Measurements from ENCODE around the gene GEMIN7. TPM values are rescaled to one million over a fixed set of nuclear protein-coding genes. Genes with fewer than 3 reads are reported as not detected.

The GEMIN7 gene
- total and polyA plus RNA-seq, 8 donors = 3.8 to 26.2 (median 8.1) TPM

DNA sequence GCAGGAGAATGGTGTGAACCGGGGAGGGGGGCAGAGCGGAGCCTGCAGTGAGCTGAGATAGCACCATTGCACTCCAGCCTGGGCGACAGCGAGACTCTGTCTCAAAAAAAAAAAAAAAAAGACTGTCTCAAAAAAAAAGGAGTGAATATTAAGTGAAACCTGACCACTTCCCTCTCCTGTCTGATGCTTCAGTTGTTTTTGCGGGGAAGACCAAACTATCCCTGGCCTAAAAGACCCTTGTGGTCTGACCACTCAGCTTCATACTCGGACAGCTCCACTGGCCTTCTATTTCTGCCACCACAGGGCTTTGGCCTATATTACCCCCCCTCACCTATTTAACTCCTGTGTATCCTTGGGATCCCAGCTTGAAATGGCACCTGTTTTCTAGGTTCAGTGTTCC, 37.9 kb upstream of the GEMIN7 start:
- ATAC-seq = no peak
- no peak overlapping the region for H3K27ac ChIP-seq
- FAIRE-seq = no peak
- H3K27me3 ChIP-seq = no peaks in the 10 kb centered on the region
- no peak for DNase-seq
- TF ChIP-seq, protein P1, sequence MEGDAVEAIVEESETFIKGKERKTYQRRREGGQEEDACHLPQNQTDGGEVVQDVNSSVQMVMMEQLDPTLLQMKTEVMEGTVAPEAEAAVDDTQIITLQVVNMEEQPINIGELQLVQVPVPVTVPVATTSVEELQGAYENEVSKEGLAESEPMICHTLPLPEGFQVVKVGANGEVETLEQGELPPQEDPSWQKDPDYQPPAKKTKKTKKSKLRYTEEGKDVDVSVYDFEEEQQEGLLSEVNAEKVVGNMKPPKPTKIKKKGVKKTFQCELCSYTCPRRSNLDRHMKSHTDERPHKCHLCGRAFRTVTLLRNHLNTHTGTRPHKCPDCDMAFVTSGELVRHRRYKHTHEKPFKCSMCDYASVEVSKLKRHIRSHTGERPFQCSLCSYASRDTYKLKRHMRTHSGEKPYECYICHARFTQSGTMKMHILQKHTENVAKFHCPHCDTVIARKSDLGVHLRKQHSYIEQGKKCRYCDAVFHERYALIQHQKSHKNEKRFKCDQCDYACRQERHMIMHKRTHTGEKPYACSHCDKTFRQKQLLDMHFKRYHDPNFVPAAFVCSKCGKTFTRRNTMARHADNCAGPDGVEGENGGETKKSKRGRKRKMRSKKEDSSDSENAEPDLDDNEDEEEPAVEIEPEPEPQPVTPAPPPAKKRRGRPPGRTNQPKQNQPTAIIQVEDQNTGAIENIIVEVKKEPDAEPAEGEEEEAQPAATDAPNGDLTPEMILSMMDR (IDR thresholded peaks at IDR 0.05) = no peak
- H3K36me3 ChIP-seq = peaks cover 0 to 42% (median 9%) of the 10 kb centered on the region in 3 donors
- H3K4me3 ChIP-seq = no peak overlapping the region
- intact Hi-C loops (cut with DNase I) = no loop called here
- peaks cover 19 to 25% (median 20%) of the 10 kb centered on the region in 3 donors for H3K4me1 ChIP-seq
- H3K9me3 ChIP-seq = no peaks in the 10 kb centered on the region
- WGBS, 2 donors = 92% methylated on average over 6 of the region's 6 CpGs

DNA sequence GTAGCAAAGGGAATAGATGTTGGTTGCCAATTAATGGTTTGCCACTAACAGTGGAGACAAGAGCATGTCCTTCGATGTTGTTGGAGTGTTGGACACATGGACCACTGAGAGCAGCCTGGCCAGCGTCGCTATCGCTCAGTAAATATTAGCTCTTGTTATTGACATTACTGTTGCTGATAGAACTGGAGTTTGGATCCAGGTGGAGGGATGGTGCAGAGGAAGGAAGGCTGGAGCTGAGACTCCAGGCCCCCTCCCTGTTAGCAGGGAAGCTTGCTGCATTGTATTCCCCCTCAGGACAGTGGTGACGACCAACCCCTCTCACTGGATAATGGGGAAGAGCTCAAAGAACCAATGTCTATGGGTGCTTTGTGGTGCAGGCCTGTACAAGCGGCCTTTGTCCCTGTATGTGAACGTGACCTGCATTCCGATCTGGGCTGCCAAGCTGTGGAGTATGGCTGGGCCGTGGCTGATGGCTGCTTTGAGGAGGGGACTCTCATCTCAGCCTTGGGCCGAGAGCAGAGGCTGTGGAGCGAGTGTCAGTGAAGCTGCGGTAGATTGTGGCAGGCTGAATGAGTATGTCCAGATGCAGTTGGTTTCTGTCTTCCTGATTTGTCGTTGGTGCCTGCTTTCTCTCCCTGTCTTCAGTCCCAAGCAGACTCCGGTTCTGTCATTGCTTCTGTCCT, 33.2 kb upstream of the GEMIN7 start:
- DNase-seq = no peak
- FAIRE-seq = no peak
- peak; percentile 76 to 91 (median 89) for ATAC-seq
- Histone ChIP-seq H3K27ac (peak overlapping the region in 2 of 4 donors; percentile 18 to 23), H3K9me3 (no peaks in the 10 kb centered on the region), H3K27me3 (no peaks in the 10 kb centered on the region), H3K4me3 (peak overlapping the region in 1 of 4 donors; percentile 1), H3K36me3 (peaks cover 0 to 32% (median 9%) of the 10 kb centered on the region in 3 donors), H3K4me1 (peaks cover 14 to 45% (median 32%) of the 10 kb centered on the region in 3 donors)
- intact Hi-C loops (cut with DNase I) = no loop called here
- TF ChIP-seq, protein P1 (IDR thresholded peaks at IDR 0.05) = no peak
- WGBS, 2 donors = 17 to 18% methylated on average over 14 of the region's 14 CpGs

DNA sequence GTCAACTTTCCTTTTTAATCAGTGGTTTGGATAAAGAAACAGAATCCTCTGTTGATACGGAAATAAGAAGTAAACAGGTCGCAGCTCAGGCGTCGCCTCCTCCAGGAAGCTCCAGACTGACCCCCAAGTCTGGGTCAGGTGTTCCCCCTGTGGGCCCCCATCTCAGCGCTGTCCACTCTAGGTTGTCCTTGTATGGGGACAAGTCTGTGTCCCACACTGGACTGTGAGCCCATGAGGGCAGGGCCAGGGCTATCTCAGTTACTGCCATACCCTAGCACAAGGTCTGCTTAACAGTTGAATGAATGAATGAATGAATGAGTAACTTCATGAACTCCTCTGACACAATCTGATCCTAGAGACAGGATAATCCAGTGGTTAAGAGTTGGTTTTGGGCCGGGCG, 32.7 kb upstream of the GEMIN7 start:
- H3K4me1 ChIP-seq = peaks cover 11 to 45% (median 31%) of the 10 kb centered on the region in 3 donors
- 56 to 67% methylated on average over 7 of the region's 7 CpGs for WGBS, 2 donors
- ATAC-seq (no peak), DNase-seq (no peak), FAIRE-seq (no peak)
- H3K9me3 ChIP-seq = no peaks in the 10 kb centered on the region
- peaks cover 0 to 28% (median 9%) of the 10 kb centered on the region in 3 donors for H3K36me3 ChIP-seq
- peak overlapping the region in 2 of 4 donors; percentile 18 to 23 for H3K27ac ChIP-seq
- TF ChIP-seq, protein P1 (IDR thresholded peaks at IDR 0.05) = no peak
- H3K4me3 ChIP-seq = no peak overlapping the region
- intact Hi-C loops (cut with DNase I) = no loop called here
- H3K27me3 ChIP-seq = no peaks in the 10 kb centered on the region

DNA sequence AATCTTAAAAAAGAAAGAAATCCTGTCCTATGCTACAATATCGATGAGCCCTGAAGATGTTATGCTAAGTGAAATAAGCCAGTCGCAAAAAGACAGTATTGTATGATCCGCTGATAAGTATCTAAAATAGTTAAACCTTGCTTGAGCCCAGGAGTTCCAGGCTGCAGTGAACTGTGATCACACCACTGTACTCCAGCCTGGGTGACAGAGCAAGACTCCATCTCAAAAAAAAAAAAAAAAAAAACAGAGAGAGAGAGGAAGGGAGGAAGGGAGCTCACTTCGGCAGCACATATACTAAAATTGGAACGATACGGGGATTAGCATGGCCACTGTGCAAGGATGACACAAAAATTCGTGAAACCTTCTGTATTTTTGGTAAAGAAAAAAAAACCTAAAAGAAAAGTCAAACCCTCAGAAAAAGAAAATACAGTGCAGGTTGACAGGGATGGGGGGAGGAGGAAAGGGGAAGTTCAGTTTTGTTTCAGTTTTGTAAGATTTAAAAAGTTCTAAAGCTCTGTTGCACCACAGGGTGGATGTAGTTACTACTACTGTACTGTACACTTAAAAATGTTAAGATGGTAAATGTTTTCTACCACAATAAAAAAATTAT, 31.8 kb upstream of the GEMIN7 start:
- 87% methylated on average over 7 of the region's 7 CpGs for WGBS, 2 donors
- Histone ChIP-seq H3K36me3 (peaks cover 0 to 21% (median 9%) of the 10 kb centered on the region in 3 donors), H3K9me3 (no peaks in the 10 kb centered on the region), H3K27ac (no peak overlapping the region), H3K27me3 (no peaks in the 10 kb centered on the region), H3K4me3 (no peak overlapping the region), H3K4me1 (peaks cover 11 to 45% (median 28%) of the 10 kb centered on the region in 3 donors)
- DNase-seq = no peak
- no peak for FAIRE-seq
- no peak for ATAC-seq
- TF ChIP-seq, protein P1 (IDR thresholded peaks at IDR 0.05) = no peak
- intact Hi-C loops (cut with DNase I) = no loop called here

Measured in pancreas (tissue), 10 donors.